Sigmoid colon (tissue), 7 donors: Measurements from ENCODE around the gene CLDN7. TPM values are rescaled to one million over a fixed set of nuclear protein-coding genes. Genes with fewer than 3 reads are reported as not detected.

Experiments
- DNase-seq: peaks from one replicate; pipeline ENCODE4 v3.0.0-alpha.2; 2019
- H3K27ac ChIP-seq, 4 donors: fragments of 200-600 bp; sonication (generic); one replicate each; pipeline ENCODE4 v1.5.1; 2016 to 2019; ENCODE audit warnings: mild to moderate bottlenecking in 1 of 4
- H3K27me3 ChIP-seq, 3 donors: fragments of 200-600 bp; sonication (generic); one replicate each; pipeline ENCODE4 v1.5.1; 2019; ENCODE audit warnings: mild to moderate bottlenecking in 1 of 3
- H3K36me3 ChIP-seq, 4 donors: fragments of 200-600 bp; sonication (generic); one replicate each; pipeline ENCODE4 v1.5.1; 2016 to 2019
- H3K4me1 ChIP-seq, 4 donors: fragments of 200-600 bp; sonication (generic); one replicate each; pipeline ENCODE4 v1.5.1; 2017 to 2019
- H3K4me3 ChIP-seq, 4 donors: fragments of 200-600 bp; sonication (generic); one replicate each; pipeline ENCODE4 v1.5.1; 2017 to 2019; ENCODE audit warnings: mild to moderate bottlenecking in 2 of 4, moderate library complexity in 1 of 4
- H3K9me3 ChIP-seq, 4 donors: fragments of 200-600 bp in 3 of 4; sonication (generic) in 3 of 4; one replicate each; pipeline versions ENCODE4 v1.5.1 to v1.6.1; 2013 to 2019
- EP300 ChIP-seq, 4 donors: sonication (generic); formaldehyde crosslinking; IDR thresholded peaks; one replicate each; pipeline ENCODE4 v1.6.1; 2017; ENCODE audit warnings: antibody characterized with exemption in 4 of 4
- POLR2A ChIP-seq, 2 donors: fragments of 450-650 bp; IDR thresholded peaks; one replicate each; pipeline ENCODE4 v1.6.1; 2016; ENCODE audit warnings: antibody characterized with exemption in 2 of 2, mild to moderate bottlenecking in 2 of 2, moderate library complexity in 2 of 2
- POLR2AphosphoS5 ChIP-seq, 4 donors: sonication (generic); formaldehyde crosslinking; IDR thresholded peaks; one replicate each; pipeline ENCODE4 v1.6.1; 2017; ENCODE audit warnings: antibody characterized with exemption in 4 of 4
- WGBS, 2 donors: extraction: QIAGEN DNeasy Blood & Tissue Kit; methylation state at CpG; one replicate each; pipeline ENCODE4 v1.1.7; 2013; 5-methylcytosine and 5-hydroxymethylcytosine counted together
- intact Hi-C: fragments of 100-400 bp; cut with DNase I; formaldehyde crosslinking; loops from one replicate; pipeline ENCODE4 v1.15.1; 2023
- polyA plus RNA-seq, 3 donors: library from polyadenylated mRNA; stranded (reverse); fragments of 200-250 nt; gene quantifications; one replicate each; pipeline ENCODE4 v1.2.3, GENCODE V29; 2013
- total RNA-seq, 4 donors: library from RNA; depleted of rRNA; stranded (reverse); fragments of >200 nt; gene quantifications; one replicate each; pipeline ENCODE4 v1.1.0, GENCODE V29; 2016
- TF ChIP-seq, protein P1 (sequence below), 4 experiments: fragments of 450-650 bp in 3 of 4; fragments of 200-600 bp in 1 of 4; IDR thresholded peaks; one replicate each; pipeline ENCODE4 v1.5.1; 2016 to 2019; ENCODE audit warnings: antibody characterized with exemption in 4 of 4, mild to moderate bottlenecking in 3 of 4, moderate library complexity in 2 of 4
- donor health status: healthy with polysubstance abuse.
- donor health status: Bipolar disorder and iron deficiency.
- donor health status: healthy.

The CLDN7 gene
- total and polyA plus RNA-seq, 7 donors, result 1.1 to 963 (median 91.7) TPM; not detected in 1

DNA sequence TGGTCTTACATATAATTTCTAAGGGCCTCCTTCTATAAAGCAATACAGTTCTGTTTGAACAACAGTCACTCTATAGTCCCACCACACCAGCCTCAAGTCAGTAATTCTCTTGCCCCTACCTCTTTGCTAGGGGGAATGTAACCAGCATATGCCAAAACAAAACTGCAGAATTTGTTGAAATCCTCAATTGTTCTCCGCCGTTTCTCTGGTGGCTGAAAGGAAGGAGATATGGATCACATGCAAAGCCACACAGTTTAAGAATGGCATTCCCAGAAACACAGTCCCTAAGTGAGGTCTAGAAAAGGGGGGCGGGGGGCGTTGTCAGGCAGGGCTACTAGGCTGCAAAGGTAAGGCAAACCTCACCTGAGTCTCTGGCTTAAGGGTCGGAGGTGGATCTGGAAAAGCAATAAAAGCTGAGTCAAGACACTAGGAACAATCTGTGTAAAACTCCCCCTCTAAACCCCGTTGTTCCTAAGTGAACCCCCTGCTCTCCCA is 25.0 kb downstream of the CLDN7 start:
- 21 to 33% methylated on average over 6 of the region's 6 CpGs for WGBS, 2 donors
- TF ChIP-seq, protein P1, sequence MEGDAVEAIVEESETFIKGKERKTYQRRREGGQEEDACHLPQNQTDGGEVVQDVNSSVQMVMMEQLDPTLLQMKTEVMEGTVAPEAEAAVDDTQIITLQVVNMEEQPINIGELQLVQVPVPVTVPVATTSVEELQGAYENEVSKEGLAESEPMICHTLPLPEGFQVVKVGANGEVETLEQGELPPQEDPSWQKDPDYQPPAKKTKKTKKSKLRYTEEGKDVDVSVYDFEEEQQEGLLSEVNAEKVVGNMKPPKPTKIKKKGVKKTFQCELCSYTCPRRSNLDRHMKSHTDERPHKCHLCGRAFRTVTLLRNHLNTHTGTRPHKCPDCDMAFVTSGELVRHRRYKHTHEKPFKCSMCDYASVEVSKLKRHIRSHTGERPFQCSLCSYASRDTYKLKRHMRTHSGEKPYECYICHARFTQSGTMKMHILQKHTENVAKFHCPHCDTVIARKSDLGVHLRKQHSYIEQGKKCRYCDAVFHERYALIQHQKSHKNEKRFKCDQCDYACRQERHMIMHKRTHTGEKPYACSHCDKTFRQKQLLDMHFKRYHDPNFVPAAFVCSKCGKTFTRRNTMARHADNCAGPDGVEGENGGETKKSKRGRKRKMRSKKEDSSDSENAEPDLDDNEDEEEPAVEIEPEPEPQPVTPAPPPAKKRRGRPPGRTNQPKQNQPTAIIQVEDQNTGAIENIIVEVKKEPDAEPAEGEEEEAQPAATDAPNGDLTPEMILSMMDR (IDR thresholded peaks at IDR 0.05), result no peak
- TF ChIP-seq POLR2AphosphoS5 (IDR thresholded peaks at IDR 0.05) (no peak), POLR2A (IDR thresholded peaks at IDR 0.05) (no peak), EP300 (IDR thresholded peaks at IDR 0.05) (no peak)
- Histone ChIP-seq H3K27ac (peak overlapping the region; percentile 98 to 100 (median 98)), H3K9me3 (no peaks in the 10 kb centered on the region), H3K4me3 (peak overlapping the region; percentile 95 to 100 (median 100)), H3K36me3 (peaks cover 0 to 37% (median 22%) of the 10 kb centered on the region in 4 donors), H3K4me1 (peaks cover 0 to 61% (median 58%) of the 10 kb centered on the region in 4 donors), H3K27me3 (no peaks in the 10 kb centered on the region)
- intact Hi-C loops, result no loop called here
- DNase-seq, result no peak

DNA sequence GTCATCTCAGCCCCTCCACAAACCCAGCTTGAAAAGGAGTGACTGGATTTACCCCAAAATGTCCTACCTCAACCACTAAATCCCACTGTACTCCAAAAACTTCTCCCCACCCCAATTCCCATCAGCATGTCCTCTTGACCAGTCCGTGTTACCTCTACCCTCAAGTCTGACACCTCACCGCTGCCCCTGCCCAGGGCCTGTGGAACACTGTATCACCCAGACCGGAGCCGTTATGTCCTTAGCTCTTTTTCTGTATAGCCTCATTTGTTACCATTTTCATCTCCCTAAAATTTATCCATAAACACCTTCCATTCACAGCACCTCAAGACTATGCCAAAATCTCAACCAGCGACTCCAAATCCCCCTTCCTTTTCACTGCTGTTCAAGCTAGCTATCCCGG is 25.5 kb downstream of the CLDN7 start:
- Histone ChIP-seq H3K27ac (peak overlapping the region; percentile 98 to 100 (median 98)), H3K4me1 (peaks cover 0 to 66% (median 63%) of the 10 kb centered on the region in 4 donors), H3K4me3 (no peak overlapping the region), H3K36me3 (peaks cover 0 to 37% (median 22%) of the 10 kb centered on the region in 4 donors), H3K27me3 (no peaks in the 10 kb centered on the region), H3K9me3 (no peaks in the 10 kb centered on the region)
- TF ChIP-seq EP300 (IDR thresholded peaks at IDR 0.05) (no peak), POLR2AphosphoS5 (IDR thresholded peaks at IDR 0.05) (no peak), POLR2A (IDR thresholded peaks at IDR 0.05) (no peak)
- TF ChIP-seq, protein P1 (IDR thresholded peaks at IDR 0.05), result no peak
- intact Hi-C loops, result no loop called here
- peak; percentile 63 for DNase-seq
- WGBS, 2 donors, result 84 to 90% methylated on average over 6 of the region's 6 CpGs

DNA sequence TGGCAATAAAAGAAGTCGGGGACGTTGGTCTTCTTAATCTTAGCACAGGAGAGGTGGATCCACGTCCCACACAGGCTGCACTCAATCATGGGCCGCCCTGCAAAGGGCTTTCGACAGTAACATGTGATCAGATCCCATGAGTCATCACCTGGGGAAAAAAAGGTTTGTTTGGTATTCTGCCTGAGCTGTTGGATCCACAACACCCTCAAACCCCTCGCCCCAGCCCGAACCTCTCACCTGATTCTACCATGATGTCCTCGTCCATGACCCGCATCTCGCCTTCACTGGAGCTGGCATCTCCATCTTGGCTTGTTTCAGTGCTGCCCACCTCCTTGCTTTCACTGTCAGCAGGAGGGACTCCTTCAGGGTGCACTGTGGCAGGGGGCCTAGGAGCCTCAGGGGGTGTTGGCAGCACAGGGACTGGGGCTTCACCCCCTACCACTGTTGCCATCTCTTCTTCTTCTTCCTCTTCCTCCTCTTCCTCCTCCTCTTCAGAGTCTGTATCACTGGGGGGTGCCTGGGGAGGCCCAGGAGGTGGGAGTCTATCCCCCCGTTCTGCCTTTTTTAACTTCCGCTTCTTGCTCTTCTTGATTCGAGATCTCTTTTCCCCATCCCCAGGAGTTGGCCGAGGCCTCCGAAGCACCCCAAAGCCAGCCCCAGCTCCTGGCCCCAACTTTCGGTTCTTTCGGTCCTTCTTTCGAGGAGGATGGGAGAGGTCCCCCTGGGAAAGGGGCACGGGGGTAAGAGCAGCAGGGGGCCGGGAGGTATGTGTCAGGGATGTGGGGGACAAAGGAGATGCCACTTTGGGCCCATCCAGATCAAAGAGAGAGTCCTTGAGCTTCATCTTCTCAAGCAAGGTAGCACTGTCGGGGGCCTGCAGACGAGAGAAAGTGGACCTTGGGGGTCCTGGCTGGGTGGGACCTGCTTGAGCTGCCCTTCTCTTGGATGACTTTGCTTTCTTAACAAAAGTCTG is 26.3 kb downstream of the CLDN7 start:
- Histone ChIP-seq H3K4me1 (peaks cover 0 to 64% (median 60%) of the 10 kb centered on the region in 4 donors), H3K27me3 (no peaks in the 10 kb centered on the region), H3K27ac (peak overlapping the region in 1 of 4 donors; percentile 92), H3K9me3 (no peaks in the 10 kb centered on the region), H3K36me3 (peaks cover 0 to 33% (median 22%) of the 10 kb centered on the region in 4 donors), H3K4me3 (no peak overlapping the region)
- intact Hi-C loops, result no loop called here
- DNase-seq, result peak; percentile 63
- WGBS, 2 donors, result 80 to 90% methylated on average over 22 of the region's 22 CpGs
- no peak for TF ChIP-seq EP300 (IDR thresholded peaks at IDR 0.05)
- TF ChIP-seq POLR2AphosphoS5 (IDR thresholded peaks at IDR 0.05), result no peak
- no peak for TF ChIP-seq POLR2A (IDR thresholded peaks at IDR 0.05)
- TF ChIP-seq, protein P1 (IDR thresholded peaks at IDR 0.05), result no peak

DNA sequence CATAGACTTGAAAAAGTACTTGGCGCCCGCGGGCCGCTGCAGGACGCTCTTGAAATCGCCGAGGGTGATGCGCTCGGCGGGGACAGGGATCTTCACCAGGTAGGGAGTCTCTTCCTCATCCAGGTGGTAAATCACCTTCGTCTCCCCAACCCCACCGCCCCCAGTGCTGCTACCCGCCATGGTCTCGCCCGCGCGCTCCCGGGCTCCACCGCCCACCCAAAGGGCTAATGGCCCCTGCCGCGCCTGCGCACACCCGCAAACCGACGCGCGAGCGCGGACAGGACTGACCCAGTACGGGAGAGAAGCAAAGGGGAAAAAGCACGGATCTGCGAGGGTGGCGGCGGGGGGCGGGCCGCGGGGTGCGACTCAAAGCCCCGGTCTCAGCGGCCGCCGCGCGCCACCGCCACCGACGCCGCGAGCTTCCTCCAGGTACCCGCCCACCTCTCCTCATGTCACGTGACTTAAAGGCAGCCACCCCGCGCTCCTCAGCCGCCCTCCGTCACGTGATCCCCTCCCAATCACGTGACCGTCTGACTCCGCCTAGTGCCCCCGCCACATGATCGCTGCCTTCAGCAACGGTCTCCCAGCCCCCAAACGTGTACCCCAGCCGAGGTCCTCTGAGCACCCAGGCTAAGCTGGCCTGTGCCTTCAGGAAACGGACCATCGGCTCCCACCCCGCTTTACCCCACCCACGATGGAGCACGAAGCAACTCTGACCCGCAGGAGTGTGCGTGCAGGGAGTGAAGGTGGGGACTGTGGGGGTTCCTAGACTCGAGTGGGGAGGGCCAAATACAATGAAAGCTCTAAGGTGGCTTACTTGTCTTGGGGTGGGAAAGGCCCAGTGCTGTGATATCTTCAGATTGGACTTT is 28.0 kb downstream of the CLDN7 start, which contains the start of gene DVL2:
DVL2 (minus strand) TSS at position 435 of the 869 bp plus-strand sequence; CDS start at position 180, 255 bp downstream.
- WGBS, 2 donors, result 0 to 1% methylated on average over 72 of the region's 72 CpGs
- H3K27ac ChIP-seq, result peak within 1 kb of the TSS; percentile 87 to 95 (median 91)
- intact Hi-C loops, result no loop called here
- peaks cover 0 to 51% (median 47%) of the 10 kb centered on the region in 4 donors for H3K4me1 ChIP-seq
- no peaks in the 10 kb centered on the region for H3K9me3 ChIP-seq
- TF ChIP-seq EP300 (IDR thresholded peaks at IDR 0.05) (peak in 1 of 4 donors; percentile 32), POLR2A (IDR thresholded peaks at IDR 0.05) (peak; percentile 51 to 69), POLR2AphosphoS5 (IDR thresholded peaks at IDR 0.05) (peak; percentile 62 to 91 (median 88))
- TF ChIP-seq, protein P1 (IDR thresholded peaks at IDR 0.05), result no peak
- no peaks in the 10 kb centered on the region for H3K27me3 ChIP-seq
- H3K4me3 ChIP-seq, result peak within 1 kb of the TSS; percentile 81 to 98 (median 90)
- DNase-seq, result peak; percentile 98
- H3K36me3 ChIP-seq, result peaks cover 4 to 38% (median 26%) of the 10 kb centered on the region in 4 donors
